Mesendoderm (in vitro differentiated cells): ENCODE data around the gene RPL13.

ENCODE experiments used
- DNase-seq: peaks from one replicate; pipeline ENCODE4 v3.0.0; 2013
- H2AK5ac ChIP-seq: 2 replicates; pipeline ENCODE4 v1.6.1; 2013; ENCODE audit warnings: low read length, inconsistent platforms
- H2BK120ac ChIP-seq: 2 replicates; pipeline ENCODE4 v1.6.1; 2013; ENCODE audit warnings: low read depth, mild to moderate bottlenecking, low read length, moderate library complexity, mixed read lengths
- H2BK15ac ChIP-seq: replicated peaks from 2 replicates; pipeline ENCODE4 v1.6.1; 2013; ENCODE audit warnings: low read depth, mild to moderate bottlenecking, moderate library complexity
- H2BK5ac ChIP-seq: 2 replicates; pipeline ENCODE4 v1.6.1; 2013; ENCODE audit warnings: low read length, inconsistent platforms
- H3K18ac ChIP-seq: 2 replicates; pipeline ENCODE4 v1.6.1; 2013; ENCODE audit warnings: mild to moderate bottlenecking, low read length, mixed read lengths
- H3K23ac ChIP-seq: one replicate; pipeline ENCODE4 v1.6.1; 2013; ENCODE audit warnings: low read length
- H3K27ac ChIP-seq: 2 replicates; pipeline ENCODE4 v1.5.1; 2013; ENCODE audit warnings: low read depth, mild to moderate bottlenecking, inconsistent platforms, low read length, moderate library complexity
- H3K27me3 ChIP-seq: 2 replicates; pipeline ENCODE4 v1.6.1; 2013; ENCODE audit warnings: low read length, control low read depth, mild to moderate bottlenecking, inconsistent platforms; ENCODE audit not compliant: insufficient read depth, poor library complexity
- H3K36me3 ChIP-seq: 2 replicates; pipeline ENCODE4 v1.6.1; 2013; ENCODE audit warnings: low read length, inconsistent platforms; ENCODE audit not compliant: control insufficient read depth, insufficient read depth
- H3K4ac ChIP-seq: one replicate; pipeline ENCODE4 v1.6.1; 2013; ENCODE audit warnings: low read depth, mild to moderate bottlenecking, low read length, moderate library complexity
- H3K4me1 ChIP-seq: 2 replicates; pipeline ENCODE4 v1.6.1; 2013; ENCODE audit warnings: low read depth, low read length, inconsistent platforms; ENCODE audit not compliant: control insufficient read depth
- H3K4me2 ChIP-seq: 2 replicates; pipeline ENCODE4 v1.6.1; 2013; ENCODE audit warnings: low read length
- H3K4me3 ChIP-seq: 2 replicates; pipeline ENCODE4 v1.5.1; 2013; ENCODE audit warnings: mild to moderate bottlenecking, low read length
- H3K56ac ChIP-seq: one replicate; pipeline ENCODE4 v1.6.1; 2013; ENCODE audit warnings: low read length
- H3K79me1 ChIP-seq: 2 replicates; pipeline ENCODE4 v1.6.1; 2013; ENCODE audit warnings: low read length, inconsistent platforms
- H3K79me2 ChIP-seq: 2 replicates; pipeline ENCODE4 v1.6.1; 2013; ENCODE audit warnings: mild to moderate bottlenecking, low read length; ENCODE audit not compliant: control insufficient read depth, insufficient read depth
- H3K9ac ChIP-seq: 2 replicates; pipeline ENCODE4 v1.6.1; 2013; ENCODE audit warnings: low read length, inconsistent platforms
- H4K5ac ChIP-seq: one replicate; pipeline ENCODE4 v1.6.1; 2013; ENCODE audit warnings: low read length
- H4K8ac ChIP-seq: one replicate; pipeline ENCODE4 v1.6.1; 2013; ENCODE audit warnings: low read depth, mild to moderate bottlenecking, control low read depth, low read length, moderate library complexity
- WGBS: extraction: QIAGEN DNeasy Blood & Tissue Kit; methylation state at CpG from one replicate; pipeline ENCODE4 v1.1.7; 2013; ENCODE audit warnings: low lambda C conversion rate, missing lambda C conversion rate; ENCODE audit not compliant: insufficient coverage; ENCODE audit errors: extremely low coverage; 5-methylcytosine and 5-hydroxymethylcytosine counted together

RPL13 gene

DNA sequence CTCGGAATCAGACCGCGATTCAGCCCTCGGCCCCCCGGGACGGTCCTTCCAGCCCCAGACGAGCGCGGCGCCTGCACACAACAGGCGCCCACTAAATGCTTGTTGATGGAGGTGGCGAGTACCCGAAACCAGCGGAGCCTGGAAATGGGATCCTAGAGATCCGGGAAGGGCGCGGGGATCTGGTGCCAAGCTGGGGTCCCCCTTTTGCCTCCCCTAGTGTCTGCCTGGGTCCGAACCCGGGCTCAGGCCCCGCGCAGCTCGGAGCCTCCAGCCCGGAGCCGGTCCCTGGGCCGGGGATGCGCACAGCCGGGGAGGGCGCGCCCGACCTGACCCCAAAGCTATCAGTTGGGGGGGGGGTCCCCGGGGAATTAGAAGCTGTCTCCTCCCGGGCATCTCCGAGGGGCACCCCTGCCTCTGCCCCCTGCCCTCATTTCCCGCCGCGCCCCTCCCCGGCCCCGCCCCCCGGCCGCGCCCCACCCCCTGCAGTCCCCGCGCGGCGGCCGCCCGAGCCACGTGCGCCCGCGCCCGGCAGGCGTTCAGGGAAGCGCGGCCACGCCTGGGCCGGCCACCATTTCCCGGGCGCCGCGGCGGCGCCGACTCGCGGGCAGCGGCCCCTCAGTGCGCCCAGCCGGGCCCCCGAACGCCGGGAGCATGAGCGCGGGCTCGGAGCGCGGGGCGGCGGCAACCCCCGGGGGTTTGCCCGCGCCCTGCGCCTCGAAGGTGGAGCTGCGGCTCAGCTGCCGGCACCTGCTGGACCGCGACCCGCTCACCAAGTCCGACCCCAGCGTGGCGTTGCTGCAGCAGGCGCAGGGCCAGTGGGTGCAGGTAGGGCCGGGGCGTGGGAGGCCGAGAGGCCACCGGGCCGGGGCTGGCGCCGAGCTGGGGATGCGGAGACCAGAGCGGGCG, 15.0 kb downstream of the RPL13 start, which contains the start of gene CPNE7:
Gene CPNE7, plus strand, starts transcription at position 512 of the 906 bp plus-strand sequence. Its CDS starts 140 bp downstream, at position 652.
- Histone ChIP-seq H3K23ac (peak within 1 kb of the TSS; percentile 80), H3K79me2 (no peaks in the 10 kb centered on the region), H3K4me1 (no peaks in the 10 kb centered on the region), H3K9ac (peak within 1 kb of the TSS; percentile 66), H3K36me3 (no peaks in the 10 kb centered on the region), H3K4me3 (peak within 1 kb of the TSS; percentile 38), H4K8ac (no peak within 1 kb of the TSS), H4K5ac (no peak within 1 kb of the TSS), H2BK15ac (no peak within 1 kb of the TSS), H3K79me1 (no peaks in the 10 kb centered on the region), H3K18ac (no peak within 1 kb of the TSS), H3K27me3 (peaks cover 9% of the 10 kb centered on the region), H2AK5ac (no peak within 1 kb of the TSS), H3K4ac (peak within 1 kb of the TSS; percentile 2), H3K56ac (peak within 1 kb of the TSS; percentile 88), H3K27ac (no peak within 1 kb of the TSS), H3K4me2 (peak within 1 kb of the TSS; percentile 78), H2BK120ac (no peak within 1 kb of the TSS), H2BK5ac (no peak within 1 kb of the TSS)
- WGBS: no CpG with 5 or more reads among the region's 103 CpGs
- no peak for DNase-seq

DNA sequence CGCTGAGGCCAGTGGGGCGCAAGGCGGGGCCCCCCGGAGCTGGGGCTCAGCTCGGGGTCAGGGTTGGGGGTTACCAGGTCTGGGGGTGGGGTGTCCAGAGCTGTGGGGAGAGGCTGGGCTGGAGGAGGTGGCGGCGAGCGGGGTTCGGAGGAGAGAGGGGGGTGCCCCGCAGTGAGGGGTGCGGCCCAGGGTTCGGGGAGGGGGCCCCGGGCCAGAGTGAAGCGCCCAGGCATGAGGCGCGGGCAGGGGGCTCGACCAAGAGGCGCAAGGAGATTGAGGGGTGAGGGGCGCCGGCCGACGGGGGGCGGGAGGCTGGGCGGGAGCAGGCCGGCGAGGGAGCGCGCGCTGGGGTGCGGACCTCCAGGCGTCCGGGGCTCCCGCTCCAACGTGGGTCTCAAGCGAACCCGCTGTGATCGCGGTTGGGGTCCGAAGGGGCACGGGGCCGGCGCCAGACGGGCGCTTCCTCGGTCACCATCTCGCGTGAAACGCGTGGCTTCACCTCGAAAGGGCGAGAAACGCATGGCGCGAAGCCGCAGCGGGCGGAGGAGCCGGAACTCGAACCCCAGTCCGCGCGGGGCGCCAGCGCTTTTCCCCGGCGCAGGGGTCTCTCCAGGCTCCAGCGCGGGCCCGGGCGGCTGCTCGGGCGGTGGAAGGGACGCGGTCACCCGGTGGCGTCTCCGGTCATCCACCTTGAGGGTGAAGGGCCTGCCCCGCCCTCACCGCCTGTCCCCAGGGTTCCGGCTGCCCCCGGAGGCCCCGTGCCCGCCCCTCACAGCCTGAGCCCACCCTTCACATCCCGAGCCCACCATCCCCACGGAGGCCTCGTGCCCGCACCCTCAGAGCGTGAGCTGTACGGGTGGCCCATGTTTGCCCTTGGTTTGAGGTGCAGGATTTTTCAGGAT, 15.9 kb downstream of the RPL13 start:
- Histone ChIP-seq H2BK5ac (no peak overlapping the region), H3K79me1 (no peaks in the 10 kb centered on the region), H3K56ac (peak overlapping the region; percentile 56), H3K23ac (peak overlapping the region; percentile 80), H4K8ac (no peak overlapping the region), H3K27ac (no peak overlapping the region), H3K4me3 (no peak overlapping the region), H3K18ac (no peak overlapping the region), H3K79me2 (no peaks in the 10 kb centered on the region), H2BK120ac (no peak overlapping the region), H2BK15ac (no peak overlapping the region), H4K5ac (no peak overlapping the region), H3K4ac (peak overlapping the region; percentile 2), H3K27me3 (peaks cover 9% of the 10 kb centered on the region), H3K9ac (no peak overlapping the region), H2AK5ac (no peak overlapping the region), H3K36me3 (no peaks in the 10 kb centered on the region), H3K4me2 (peak overlapping the region; percentile 70), H3K4me1 (no peaks in the 10 kb centered on the region)
- DNase-seq: no peak
- WGBS: no CpG with 5 or more reads among the region's 89 CpGs

DNA sequence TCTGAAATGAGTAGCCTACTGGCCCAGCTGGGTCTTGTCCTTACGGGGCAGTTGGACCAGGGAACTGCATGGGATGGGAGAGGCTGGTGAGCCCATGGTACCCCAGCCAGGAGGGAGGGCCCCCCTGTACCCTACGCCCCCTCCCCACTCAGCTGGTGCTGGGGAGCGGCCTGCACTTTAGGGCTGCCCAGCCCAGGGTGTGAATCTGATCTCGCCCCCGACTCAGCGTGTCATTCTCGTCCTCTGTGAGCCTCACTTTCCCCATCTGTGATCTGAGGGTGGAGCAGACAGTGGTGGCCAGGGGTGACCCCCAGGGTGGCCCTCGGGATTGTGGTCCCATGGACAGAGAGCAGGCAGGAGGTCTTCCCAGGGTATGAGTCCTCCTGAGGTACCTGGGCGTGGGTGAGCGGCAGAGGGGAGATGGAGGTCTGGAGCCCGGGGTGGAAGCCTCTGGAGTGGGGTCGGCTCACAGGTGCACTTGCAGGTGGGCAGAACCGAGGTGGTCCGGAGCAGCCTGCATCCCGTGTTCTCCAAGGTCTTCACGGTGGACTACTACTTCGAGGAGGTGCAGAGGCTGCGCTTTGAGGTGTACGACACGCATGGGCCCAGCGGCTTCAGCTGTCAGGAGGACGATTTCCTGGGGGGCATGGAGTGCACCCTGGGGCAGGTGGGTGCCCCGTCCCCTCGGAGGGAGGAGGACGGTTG, 16.7 kb downstream of the RPL13 start:
- no peak overlapping the region for H3K9ac ChIP-seq
- no peaks in the 10 kb centered on the region for H3K79me1 ChIP-seq
- H3K27me3 ChIP-seq: peaks cover 9% of the 10 kb centered on the region
- H2BK5ac ChIP-seq: no peak overlapping the region
- no peak overlapping the region for H2BK120ac ChIP-seq
- no peak overlapping the region for H3K4me3 ChIP-seq
- H3K4ac ChIP-seq: no peak overlapping the region
- H2AK5ac ChIP-seq: no peak overlapping the region
- no peak overlapping the region for H4K8ac ChIP-seq
- H4K5ac ChIP-seq: no peak overlapping the region
- no peaks in the 10 kb centered on the region for H3K36me3 ChIP-seq
- DNase-seq: no peak
- H2BK15ac ChIP-seq: no peak overlapping the region
- H3K4me1 ChIP-seq: no peaks in the 10 kb centered on the region
- H3K23ac ChIP-seq: no peak overlapping the region
- H3K18ac ChIP-seq: no peak overlapping the region
- H3K56ac ChIP-seq: no peak overlapping the region
- no peak overlapping the region for H3K27ac ChIP-seq
- no CpG with 5 or more reads among the region's 25 CpGs for WGBS
- H3K4me2 ChIP-seq: no peak overlapping the region
- H3K79me2 ChIP-seq: no peaks in the 10 kb centered on the region

DNA sequence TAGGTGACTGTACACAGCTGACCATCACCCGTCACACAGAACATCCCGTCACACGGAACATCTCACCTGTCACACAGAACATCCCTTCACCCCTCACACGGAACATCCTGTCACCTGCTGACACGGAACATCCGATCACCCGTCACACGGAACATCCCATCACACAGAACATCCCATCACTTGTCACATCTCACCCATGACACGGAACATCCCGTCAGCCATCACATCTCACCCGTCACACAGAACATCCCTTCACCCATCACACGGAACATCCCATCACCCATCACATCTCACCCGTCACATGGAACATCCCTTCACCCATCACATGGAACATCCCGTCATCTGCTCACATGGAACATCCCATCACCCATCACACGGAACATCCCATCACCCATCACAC, 18.9 kb downstream of the RPL13 start:
- no peak overlapping the region for H4K8ac ChIP-seq
- H3K4me2 ChIP-seq: no peak overlapping the region
- H3K4me3 ChIP-seq: no peak overlapping the region
- H2BK15ac ChIP-seq: no peak overlapping the region
- no peak overlapping the region for H4K5ac ChIP-seq
- H3K27me3 ChIP-seq: peaks cover 9% of the 10 kb centered on the region
- no peak for DNase-seq
- no peak overlapping the region for H2AK5ac ChIP-seq
- H3K18ac ChIP-seq: no peak overlapping the region
- H3K4ac ChIP-seq: no peak overlapping the region
- no peak overlapping the region for H2BK5ac ChIP-seq
- no CpG with 5 or more reads among the region's 15 CpGs for WGBS
- H3K36me3 ChIP-seq: no peaks in the 10 kb centered on the region
- H3K9ac ChIP-seq: no peak overlapping the region
- H3K79me2 ChIP-seq: no peaks in the 10 kb centered on the region
- no peak overlapping the region for H3K23ac ChIP-seq
- no peak overlapping the region for H3K27ac ChIP-seq
- no peak overlapping the region for H2BK120ac ChIP-seq
- H3K79me1 ChIP-seq: no peaks in the 10 kb centered on the region
- H3K4me1 ChIP-seq: no peaks in the 10 kb centered on the region
- no peak overlapping the region for H3K56ac ChIP-seq

DNA sequence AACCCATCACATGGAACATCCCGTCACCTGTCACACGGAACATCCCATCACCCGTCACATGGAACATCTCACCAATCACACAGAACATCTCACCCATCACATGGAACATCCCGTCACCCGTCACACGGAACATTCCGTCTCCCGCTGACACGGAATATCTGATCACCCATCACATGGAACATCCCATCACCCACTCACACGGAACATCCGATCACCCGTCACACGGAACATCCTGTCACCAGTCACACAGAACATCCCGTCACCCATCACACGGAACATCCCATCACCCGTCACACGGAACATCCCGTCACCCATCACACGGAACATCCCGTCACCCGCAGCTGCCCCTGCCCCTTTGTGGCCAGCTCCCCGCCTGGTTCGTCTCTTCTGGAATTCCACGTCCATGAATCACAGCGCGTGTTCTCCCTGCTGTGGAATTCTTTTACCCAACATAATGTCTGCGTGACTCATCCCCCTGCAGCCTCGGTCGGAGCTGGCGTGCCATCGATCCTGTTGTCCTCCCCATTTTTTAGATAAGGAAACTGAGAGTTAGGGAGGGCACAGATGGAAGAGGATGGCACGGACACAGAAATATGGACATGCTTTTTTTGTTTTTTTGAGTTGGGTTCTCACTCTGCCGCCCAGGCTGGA, 20.7 kb downstream of the RPL13 start:
- Histone ChIP-seq H3K23ac (no peak overlapping the region), H3K4me2 (no peak overlapping the region), H2BK5ac (no peak overlapping the region), H3K36me3 (no peaks in the 10 kb centered on the region), H2BK15ac (no peak overlapping the region), H3K79me2 (no peaks in the 10 kb centered on the region), H3K4ac (no peak overlapping the region), H2AK5ac (no peak overlapping the region), H3K4me1 (no peaks in the 10 kb centered on the region), H3K4me3 (no peak overlapping the region), H4K8ac (no peak overlapping the region), H3K56ac (no peak overlapping the region), H3K27ac (no peak overlapping the region), H3K9ac (no peak overlapping the region), H2BK120ac (no peak overlapping the region), H3K27me3 (peaks cover 4% of the 10 kb centered on the region), H3K18ac (no peak overlapping the region), H3K79me1 (no peaks in the 10 kb centered on the region), H4K5ac (no peak overlapping the region)
- WGBS: no CpG with 5 or more reads among the region's 33 CpGs
- DNase-seq: peak; percentile 74
